Measurements from ENCODE around the gene ADH5. TPM values are rescaled to one million over a fixed set of nuclear protein-coding genes. Genes with fewer than 3 reads are reported as not detected.

ADH5 gene
- total RNA-seq (2022; extraction: Qiagen RNA extraction), result 102 to 133 TPM (median 105 TPM) in 5 replicates

DNA sequence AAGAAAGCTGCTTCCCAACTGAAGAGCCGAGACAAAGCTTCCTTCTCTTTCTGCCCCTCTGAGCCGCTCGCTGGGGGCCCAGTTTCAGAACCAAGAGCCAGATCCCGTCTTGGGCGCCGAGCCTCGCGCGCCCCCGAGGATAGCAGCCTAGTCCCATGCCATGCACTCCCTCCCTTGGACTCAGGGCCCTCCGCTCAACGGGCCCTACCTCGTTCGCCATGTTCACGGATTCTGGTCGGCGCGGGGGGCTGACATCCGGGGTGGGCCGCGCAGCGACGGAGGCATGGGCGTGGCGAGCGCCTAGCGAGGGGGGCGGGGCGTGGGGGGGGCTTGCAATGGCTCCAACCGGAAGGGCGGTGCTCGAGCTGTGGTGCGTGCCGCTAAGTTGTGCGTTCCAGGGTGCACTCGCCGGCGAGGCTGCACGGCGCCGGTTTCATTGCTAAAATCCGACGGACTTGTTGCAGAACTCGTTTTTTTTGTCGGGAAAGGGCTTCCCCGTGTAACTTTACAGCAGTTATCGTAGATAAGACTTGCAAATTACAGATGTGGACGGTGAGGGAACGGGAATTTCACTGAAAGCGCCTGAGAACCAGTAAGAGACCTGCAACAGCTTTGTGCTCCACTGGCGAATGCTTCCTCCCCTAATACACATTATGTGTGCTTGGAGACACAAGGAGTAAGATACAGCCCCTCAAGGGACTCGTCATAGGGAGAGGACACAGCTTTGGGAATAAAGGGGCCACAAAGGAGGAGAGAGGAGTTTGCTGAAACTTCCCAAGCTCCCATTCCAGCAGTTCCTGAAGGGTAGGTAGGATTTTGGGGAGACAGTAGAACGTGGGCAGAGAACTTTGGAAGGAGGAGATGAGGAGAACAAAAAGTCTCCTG lies at the start of gene ADH5:
ADH5 (minus strand) TSS at position 308 of the 885 bp plus-strand sequence; CDS start at position 220, 88 bp downstream.

Other genes with a start within 250 kb of the ADH5 start
- gene EIF4E, start 159.7 kb downstream of the ADH5 start, total RNA-seq (2022; extraction: Qiagen RNA extraction), result 79.3 to 187 TPM (median 86.1 TPM) in 5 replicates
- gene METAP1, start 93.1 kb downstream of the ADH5 start, total RNA-seq (2022; extraction: Qiagen RNA extraction), result 44.6 to 95.5 TPM (median 49.7 TPM) in 5 replicates
- 0.07 TPM in 1 of 5 replicates, not detected in the others for gene ADH4, start 55.5 kb upstream of the ADH5 start, total RNA-seq (2022; extraction: Qiagen RNA extraction)
- gene ADH6, start 130.5 kb upstream of the ADH5 start, total RNA-seq (2022; extraction: Qiagen RNA extraction), result 0.07 to 0.15 TPM (median 0.12 TPM) in 3 of 5 replicates, not detected in the others
- gene ADH1A, start 202.2 kb upstream of the ADH5 start, total RNA-seq (2022; extraction: Qiagen RNA extraction), result not detected in 5 replicates
- not detected in 5 replicates for gene ADH1B, start 232.6 kb upstream of the ADH5 start, total RNA-seq (2022; extraction: Qiagen RNA extraction)

All from A549 treated with CORT108297 at 1 μM for 4 hours (cell line).